Transverse colon (tissue), 4 donors: ENCODE measurements around the gene SGSH.

Experiments used
- POLR2AphosphoS5 ChIP-seq, 3 donors: sonication (generic); formaldehyde crosslinking; IDR thresholded peaks; one replicate each; pipeline ENCODE4 v1.6.1; 2016; ENCODE audit warnings: antibody characterized with exemption in 3 of 3
- TF ChIP-seq, protein P1 (sequence below), 5 experiments: fragments of 200-600 bp in 3 of 5; fragments of 450-650 bp in 2 of 5; sonication (generic) in 3 of 5; IDR thresholded peaks; 1 replicate in 2 of 5; 2 replicates in 3 of 5; pipeline ENCODE4 v1.5.1; 2016 to 2017; ENCODE audit warnings: antibody characterized with exemption in 5 of 5, inconsistent platforms in 3 of 5, mild to moderate bottlenecking in 2 of 5, moderate library complexity in 1 of 5

GRCh38 chr17:80225230-80225629, 5.1 kb upstream of the SGSH start:
- TF ChIP-seq, protein P1, sequence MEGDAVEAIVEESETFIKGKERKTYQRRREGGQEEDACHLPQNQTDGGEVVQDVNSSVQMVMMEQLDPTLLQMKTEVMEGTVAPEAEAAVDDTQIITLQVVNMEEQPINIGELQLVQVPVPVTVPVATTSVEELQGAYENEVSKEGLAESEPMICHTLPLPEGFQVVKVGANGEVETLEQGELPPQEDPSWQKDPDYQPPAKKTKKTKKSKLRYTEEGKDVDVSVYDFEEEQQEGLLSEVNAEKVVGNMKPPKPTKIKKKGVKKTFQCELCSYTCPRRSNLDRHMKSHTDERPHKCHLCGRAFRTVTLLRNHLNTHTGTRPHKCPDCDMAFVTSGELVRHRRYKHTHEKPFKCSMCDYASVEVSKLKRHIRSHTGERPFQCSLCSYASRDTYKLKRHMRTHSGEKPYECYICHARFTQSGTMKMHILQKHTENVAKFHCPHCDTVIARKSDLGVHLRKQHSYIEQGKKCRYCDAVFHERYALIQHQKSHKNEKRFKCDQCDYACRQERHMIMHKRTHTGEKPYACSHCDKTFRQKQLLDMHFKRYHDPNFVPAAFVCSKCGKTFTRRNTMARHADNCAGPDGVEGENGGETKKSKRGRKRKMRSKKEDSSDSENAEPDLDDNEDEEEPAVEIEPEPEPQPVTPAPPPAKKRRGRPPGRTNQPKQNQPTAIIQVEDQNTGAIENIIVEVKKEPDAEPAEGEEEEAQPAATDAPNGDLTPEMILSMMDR (IDR thresholded peaks at IDR 0.05) = no peak
- no peak for TF ChIP-seq POLR2AphosphoS5 (IDR thresholded peaks at IDR 0.05)
